Peyer's patch (tissue), 4 donors: ENCODE measurements around the gene BATF3.

ENCODE experiments used
- POLR2A ChIP-seq, 2 donors: fragments of 450-650 bp; IDR thresholded peaks; one replicate each; pipeline ENCODE4 v1.5.1; 2017; ENCODE audit warnings: antibody characterized with exemption in 2 of 2, mild to moderate bottlenecking in 2 of 2, moderate library complexity in 2 of 2
- TF ChIP-seq, protein P1 (sequence below), 6 experiments: fragments of 450-650 bp in 4 of 6; fragments of 200-600 bp in 2 of 6; sonication (generic) in 1 of 6; IDR thresholded peaks; one replicate each; pipeline ENCODE4 v1.5.1; 2017 to 2019; ENCODE audit warnings: antibody characterized with exemption in 6 of 6, mild to moderate bottlenecking in 3 of 6, moderate library complexity in 1 of 6

DNA sequence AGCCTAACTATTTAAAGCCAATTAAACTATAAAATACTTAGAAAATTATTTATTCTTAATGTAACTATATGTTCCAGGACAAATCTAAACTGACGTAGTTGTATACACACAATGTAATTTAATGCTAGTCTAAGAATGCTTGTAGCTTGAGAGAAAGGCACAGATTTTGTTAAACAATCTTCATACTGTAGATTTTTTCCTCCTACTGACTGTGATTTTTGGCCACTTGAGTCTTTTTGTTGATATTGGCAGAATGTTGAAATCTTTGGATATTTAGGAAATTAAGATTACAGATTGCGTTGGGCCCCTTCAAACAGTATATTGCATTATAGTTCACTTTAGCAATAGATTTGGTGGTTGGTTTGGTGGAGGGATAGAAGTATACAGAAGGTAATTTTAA is 50.6 kb downstream of the BATF3 start:
- TF ChIP-seq, protein P1, sequence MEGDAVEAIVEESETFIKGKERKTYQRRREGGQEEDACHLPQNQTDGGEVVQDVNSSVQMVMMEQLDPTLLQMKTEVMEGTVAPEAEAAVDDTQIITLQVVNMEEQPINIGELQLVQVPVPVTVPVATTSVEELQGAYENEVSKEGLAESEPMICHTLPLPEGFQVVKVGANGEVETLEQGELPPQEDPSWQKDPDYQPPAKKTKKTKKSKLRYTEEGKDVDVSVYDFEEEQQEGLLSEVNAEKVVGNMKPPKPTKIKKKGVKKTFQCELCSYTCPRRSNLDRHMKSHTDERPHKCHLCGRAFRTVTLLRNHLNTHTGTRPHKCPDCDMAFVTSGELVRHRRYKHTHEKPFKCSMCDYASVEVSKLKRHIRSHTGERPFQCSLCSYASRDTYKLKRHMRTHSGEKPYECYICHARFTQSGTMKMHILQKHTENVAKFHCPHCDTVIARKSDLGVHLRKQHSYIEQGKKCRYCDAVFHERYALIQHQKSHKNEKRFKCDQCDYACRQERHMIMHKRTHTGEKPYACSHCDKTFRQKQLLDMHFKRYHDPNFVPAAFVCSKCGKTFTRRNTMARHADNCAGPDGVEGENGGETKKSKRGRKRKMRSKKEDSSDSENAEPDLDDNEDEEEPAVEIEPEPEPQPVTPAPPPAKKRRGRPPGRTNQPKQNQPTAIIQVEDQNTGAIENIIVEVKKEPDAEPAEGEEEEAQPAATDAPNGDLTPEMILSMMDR (IDR thresholded peaks at IDR 0.05) = no peak
- no peak for TF ChIP-seq POLR2A (IDR thresholded peaks at IDR 0.05)
